GM12878 (cell line): ENCODE results near the gene PARP15. TPM values are rescaled to one million over a fixed set of nuclear protein-coding genes. Genes with fewer than 3 reads are reported as not detected.

Experiments used
- ATAC-seq: fragments of 200-7000 bp; cut with Tn5 transposase; 3 replicates; pipeline ENCODE4 v1.9.1; 2020; ENCODE audit warnings: mild to moderate bottlenecking, moderate library complexity
- BruUV-seq: library from RNA; stranded (reverse); fragments of 400-500 nt; replicated peaks from 2 replicates; lab custom pipeline; 2021; lab: Mats Ljungman, UMichigan
- CTCF ChIA-PET: fragments of 300-600 bp; sonication (Branson Sonifier 250); formaldehyde crosslinking; extraction: SDS; loops from one replicate; lab custom pipeline; 2021; ENCODE audit warnings: inconsistent platforms; lab: Yijun Ruan, JAX
- POLR2A ChIA-PET: fragments of 350-600 bp; formaldehyde crosslinking; extraction: SDS; loops from one replicate; lab custom pipeline; 2021; ENCODE audit warnings: inconsistent platforms; lab: Charles Lee
- RAD21 ChIA-PET: fragments of 300-600 bp; sonication (Branson Sonifier 250); formaldehyde crosslinking; loops from one replicate; lab custom pipeline; 2023; ENCODE audit warnings: antibody characterized with exemption; ENCODE audit not compliant: unreplicated experiment; lab: Charles Lee
- SMC1A ChIA-PET: fragments of 300-600 bp; sonication (Branson Sonifier 250); formaldehyde crosslinking; loops from one replicate; lab custom pipeline; 2023; ENCODE audit not compliant: unreplicated experiment, uncharacterized antibody; lab: Charles Lee
- DNase-seq: peaks from one replicate; pipeline ENCODE4 v3.0.0-alpha.2; 2011; ENCODE audit warnings: low read depth, low spot score
- FAIRE-seq: peaks from 3 replicates; lab custom pipeline; 2011; peaks lifted over from hg19 to GRCh38; lab: Jason Lieb, UNC
- H2AFZ ChIP-seq: 2 replicates; pipeline ENCODE4 v1.6.0; 2011; ENCODE audit warnings: low read depth, low read length, control low read depth; ENCODE audit not compliant: control insufficient read depth
- H3K27ac ChIP-seq: 2 replicates; pipeline ENCODE4 v1.5.1; 2011; ENCODE audit warnings: control low read depth; ENCODE audit not compliant: control insufficient read depth, insufficient read depth
- H3K27me3 ChIP-seq, 2 experiments: replicated peaks in 1 of 2; 2 replicates each; pipeline versions ENCODE4 v1.6.0 to v1.6.1; 2011; ENCODE audit warnings: low read length in 1 of 2; ENCODE audit not compliant: control insufficient read depth in 2 of 2, insufficient read depth in 2 of 2
- H3K36me3 ChIP-seq, 2 experiments: 2 replicates each; pipeline ENCODE4 v1.5.1; 2011; ENCODE audit warnings: low read length in 1 of 2; ENCODE audit not compliant: control insufficient read depth in 2 of 2, insufficient read depth in 2 of 2
- H3K4me1 ChIP-seq: 2 replicates; pipeline ENCODE4 v1.6.1; 2011; ENCODE audit warnings: mild to moderate bottlenecking, low read length, moderate library complexity, mixed read lengths; ENCODE audit not compliant: control insufficient read depth, insufficient read depth
- H3K4me2 ChIP-seq: 2 replicates; pipeline ENCODE4 v1.6.0; 2011; ENCODE audit warnings: control low read depth; ENCODE audit not compliant: control insufficient read depth, insufficient read depth
- H3K4me3 ChIP-seq: fragments of 200-600 bp; sonication (generic); 2 replicates; pipeline ENCODE4 v1.5.1; 2016
- H3K79me2 ChIP-seq: 2 replicates; pipeline ENCODE4 v1.6.0; 2011; ENCODE audit warnings: low read length; ENCODE audit not compliant: control insufficient read depth, insufficient read depth
- H3K9ac ChIP-seq: 2 replicates; pipeline ENCODE4 v1.8.0; 2011; ENCODE audit warnings: low read length, control low read depth, mixed read lengths; ENCODE audit not compliant: control insufficient read depth, insufficient read depth
- H3K9me3 ChIP-seq: replicated peaks from 3 replicates; pipeline ENCODE4 v1.5.1; 2011; ENCODE audit warnings: mild to moderate bottlenecking, low read length; ENCODE audit not compliant: control insufficient read depth, insufficient read depth
- H4K20me1 ChIP-seq: 2 replicates; pipeline ENCODE4 v1.6.0; 2011; ENCODE audit not compliant: control insufficient read depth, insufficient read depth
- BRCA1 ChIP-seq: IDR thresholded peaks from 2 replicates; pipeline ENCODE4 v1.6.1; 2011; ENCODE audit warnings: low read depth, low read length, improper control_type of control experiment
- CREB1 ChIP-seq: IDR thresholded peaks from 2 replicates; pipeline ENCODE4 v1.6.1; 2012; ENCODE audit warnings: low read depth, mild to moderate bottlenecking, inconsistent platforms
- IKZF2 ChIP-seq, 2 experiments: fragments of 450-650 bp; IDR thresholded peaks; 2 replicates each; pipeline ENCODE4 v1.6.1; 2017; ENCODE audit warnings: mild to moderate bottlenecking in 2 of 2, moderate library complexity in 2 of 2
- MEF2B ChIP-seq: fragments of 450-650 bp; IDR thresholded peaks from 2 replicates; pipeline ENCODE4 v1.6.1; 2018; ENCODE audit warnings: mild to moderate bottlenecking, moderate library complexity; ENCODE audit not compliant: partially characterized antibody, poor library complexity, severe bottlenecking
- NFXL1 ChIP-seq: fragments of 450-650 bp; IDR thresholded peaks from 2 replicates; pipeline ENCODE4 v1.6.1; 2017; ENCODE audit warnings: antibody characterized with exemption, mild to moderate bottlenecking, borderline replicate concordance
- PAX5 ChIP-seq: IDR thresholded peaks from 2 replicates; pipeline ENCODE4 v1.6.1; 2011; ENCODE audit warnings: low read depth, low read length, borderline replicate concordance
- POLR2A ChIP-seq: IDR thresholded peaks from 2 replicates; pipeline ENCODE4 v1.6.1; 2011; ENCODE audit warnings: low read depth, mild to moderate bottlenecking, low read length
- SPI1 ChIP-seq: IDR thresholded peaks from 2 replicates; pipeline ENCODE4 v1.6.1; 2011; ENCODE audit warnings: low read depth, mild to moderate bottlenecking, low read length, moderate library complexity, borderline replicate concordance; ENCODE audit not compliant: insufficient read depth
- SRF ChIP-seq, 2 experiments: IDR thresholded peaks; 2 replicates each; pipeline ENCODE4 v1.6.1; 2011; ENCODE audit warnings: low read depth in 2 of 2, low read length in 2 of 2, mild to moderate bottlenecking in 1 of 2, moderate library complexity in 1 of 2
- TCF7 ChIP-seq: IDR thresholded peaks from 2 replicates; pipeline ENCODE4 v1.6.1; 2014; ENCODE audit warnings: antibody characterized with exemption, borderline replicate concordance
- WGBS: methylation state at CpG from one replicate; pipeline ENCODE4 v1.1.6; 2016; ENCODE audit warnings: low lambda C conversion rate; ENCODE audit not compliant: insufficient replicate concordance, insufficient coverage; ENCODE audit errors: missing lambda C conversion rate; 5-methylcytosine and 5-hydroxymethylcytosine counted together
- in situ Hi-C: fragments of 300-500 bp; cut with MboI; formaldehyde crosslinking; loops from 9 replicates; pipeline ENCODE4 v1.14.3; 2018; ENCODE audit warnings: mixed read lengths
- intact Hi-C: fragments of 100-400 bp; cut with micrococcal nuclease; formaldehyde crosslinking; loops from one replicate; pipeline ENCODE4 v1.14.2; 2022; ENCODE audit not compliant: unreplicated experiment
- polyA plus RNA-seq, 11 experiments: library from polyadenylated mRNA; depleted of rRNA in 4 of 11; unstranded in 6 of 11; stranded (reverse) in 5 of 11; fragments of >200 nt; fragmentation: Nextera tagmentation in 4 of 11; fragmentation: Illumina TruSeq in 1 of 11; extraction: Ambion mirVana in 4 of 11; extraction: Trizol in 1 of 11; gene quantifications; 1 replicate in 1 of 11; 2 replicates in 10 of 11; pipeline versions ENCODE4 v1.2.1 to v1.2.3, GENCODE V29; 2011 to 2016; ENCODE audit warnings: inconsistent platforms in 2 of 11, missing spikeins in 2 of 11, low read depth in 1 of 11
- total RNA-seq, 4 experiments: library from RNA; depleted of rRNA in 3 of 4; stranded (reverse); fragments of >200 nt in 3 of 4; fragmentation: Illumina TruSeq in 1 of 4; extraction: Trizol in 1 of 4; gene quantifications; 2 replicates each; pipeline versions ENCODE4 v1.2.1 to v1.2.3, GENCODE V29; 2013 to 2021
- TF ChIP-seq, protein P1 (sequence below): fragments of 450-650 bp; formaldehyde crosslinking; IDR thresholded peaks from 2 replicates; pipeline ENCODE4 v1.4.0; 2020; ENCODE audit warnings: mild to moderate bottlenecking, moderate library complexity
- TF ChIP-seq, protein P2 (sequence below): fragments of 450-650 bp; IDR thresholded peaks from 2 replicates; pipeline ENCODE4 v1.6.1; 2018; ENCODE audit warnings: borderline replicate concordance, mild to moderate bottlenecking; ENCODE audit not compliant: partially characterized antibody
- TF ChIP-seq, protein P3 (sequence below): IDR thresholded peaks from 2 replicates; pipeline ENCODE4 v1.6.1; 2011; ENCODE audit warnings: mild to moderate bottlenecking, low read depth, low read length, moderate library complexity; ENCODE audit not compliant: insufficient replicate concordance
- TF ChIP-seq, protein P4 (sequence below): fragments of 450-650 bp; IDR thresholded peaks from 2 replicates; pipeline ENCODE4 v1.6.1; 2017; ENCODE audit warnings: mild to moderate bottlenecking

PARP15 gene
- total and polyA plus RNA-seq, 10 of the 15 experiments (the other 5 are each of a cell fraction or from before 2014, with no cell fraction given): 9.0 to 234 (median 36.3) TPM

DNA sequence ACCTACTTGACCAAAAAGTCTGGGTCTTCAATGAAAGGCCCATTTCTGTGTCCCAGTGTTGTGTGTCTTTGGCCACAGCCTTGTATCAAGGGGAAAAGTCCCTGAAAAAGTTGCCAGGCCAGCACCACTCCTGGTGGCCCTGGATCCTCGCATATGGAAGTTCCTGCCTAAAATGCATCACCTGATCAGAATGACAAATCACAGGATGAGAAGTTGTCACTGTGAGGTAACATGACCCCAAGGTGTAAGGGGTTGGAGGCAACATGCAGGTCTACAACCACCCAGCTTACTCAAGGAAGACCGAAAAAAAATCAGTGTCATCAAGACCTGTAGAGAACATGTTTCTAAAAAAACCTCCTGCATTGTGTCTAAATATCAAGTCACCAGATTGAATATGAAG, 25.6 kb downstream of the PARP15 start (continued):
- TF ChIP-seq, protein P1, sequence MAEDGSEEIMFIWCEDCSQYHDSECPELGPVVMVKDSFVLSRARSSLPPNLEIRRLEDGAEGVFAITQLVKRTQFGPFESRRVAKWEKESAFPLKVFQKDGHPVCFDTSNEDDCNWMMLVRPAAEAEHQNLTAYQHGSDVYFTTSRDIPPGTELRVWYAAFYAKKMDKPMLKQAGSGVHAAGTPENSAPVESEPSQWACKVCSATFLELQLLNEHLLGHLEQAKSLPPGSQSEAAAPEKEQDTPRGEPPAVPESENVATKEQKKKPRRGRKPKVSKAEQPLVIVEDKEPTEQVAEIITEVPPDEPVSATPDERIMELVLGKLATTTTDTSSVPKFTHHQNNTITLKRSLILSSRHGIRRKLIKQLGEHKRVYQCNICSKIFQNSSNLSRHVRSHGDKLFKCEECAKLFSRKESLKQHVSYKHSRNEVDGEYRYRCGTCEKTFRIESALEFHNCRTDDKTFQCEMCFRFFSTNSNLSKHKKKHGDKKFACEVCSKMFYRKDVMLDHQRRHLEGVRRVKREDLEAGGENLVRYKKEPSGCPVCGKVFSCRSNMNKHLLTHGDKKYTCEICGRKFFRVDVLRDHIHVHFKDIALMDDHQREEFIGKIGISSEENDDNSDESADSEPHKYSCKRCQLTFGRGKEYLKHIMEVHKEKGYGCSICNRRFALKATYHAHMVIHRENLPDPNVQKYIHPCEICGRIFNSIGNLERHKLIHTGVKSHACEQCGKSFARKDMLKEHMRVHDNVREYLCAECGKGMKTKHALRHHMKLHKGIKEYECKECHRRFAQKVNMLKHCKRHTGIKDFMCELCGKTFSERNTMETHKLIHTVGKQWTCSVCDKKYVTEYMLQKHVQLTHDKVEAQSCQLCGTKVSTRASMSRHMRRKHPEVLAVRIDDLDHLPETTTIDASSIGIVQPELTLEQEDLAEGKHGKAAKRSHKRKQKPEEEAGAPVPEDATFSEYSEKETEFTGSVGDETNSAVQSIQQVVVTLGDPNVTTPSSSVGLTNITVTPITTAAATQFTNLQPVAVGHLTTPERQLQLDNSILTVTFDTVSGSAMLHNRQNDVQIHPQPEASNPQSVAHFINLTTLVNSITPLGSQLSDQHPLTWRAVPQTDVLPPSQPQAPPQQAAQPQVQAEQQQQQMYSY (CRISPR knock-in tag): no peak
- TF ChIP-seq SRF (IDR thresholded peaks at IDR 0.05; ENCODE audit: low read depth in 2 of 2, low read length in 2 of 2): no peak
- no peak for TF ChIP-seq CREB1
- TF ChIP-seq BRCA1: no peak
- TF ChIP-seq, protein P2, sequence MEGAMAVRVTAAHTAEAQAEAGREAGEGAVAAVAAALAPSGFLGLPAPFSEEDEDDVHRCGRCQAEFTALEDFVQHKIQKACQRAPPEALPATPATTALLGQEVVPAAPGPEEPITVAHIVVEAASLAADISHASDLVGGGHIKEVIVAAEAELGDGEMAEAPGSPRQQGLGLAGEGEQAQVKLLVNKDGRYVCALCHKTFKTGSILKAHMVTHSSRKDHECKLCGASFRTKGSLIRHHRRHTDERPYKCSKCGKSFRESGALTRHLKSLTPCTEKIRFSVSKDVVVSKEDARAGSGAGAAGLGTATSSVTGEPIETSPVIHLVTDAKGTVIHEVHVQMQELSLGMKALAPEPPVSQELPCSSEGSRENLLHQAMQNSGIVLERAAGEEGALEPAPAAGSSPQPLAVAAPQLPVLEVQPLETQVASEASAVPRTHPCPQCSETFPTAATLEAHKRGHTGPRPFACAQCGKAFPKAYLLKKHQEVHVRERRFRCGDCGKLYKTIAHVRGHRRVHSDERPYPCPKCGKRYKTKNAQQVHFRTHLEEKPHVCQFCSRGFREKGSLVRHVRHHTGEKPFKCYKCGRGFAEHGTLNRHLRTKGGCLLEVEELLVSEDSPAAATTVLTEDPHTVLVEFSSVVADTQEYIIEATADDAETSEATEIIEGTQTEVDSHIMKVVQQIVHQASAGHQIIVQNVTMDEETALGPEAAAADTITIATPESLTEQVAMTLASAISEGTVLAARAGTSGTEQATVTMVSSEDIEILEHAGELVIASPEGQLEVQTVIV: no peak

DNA sequence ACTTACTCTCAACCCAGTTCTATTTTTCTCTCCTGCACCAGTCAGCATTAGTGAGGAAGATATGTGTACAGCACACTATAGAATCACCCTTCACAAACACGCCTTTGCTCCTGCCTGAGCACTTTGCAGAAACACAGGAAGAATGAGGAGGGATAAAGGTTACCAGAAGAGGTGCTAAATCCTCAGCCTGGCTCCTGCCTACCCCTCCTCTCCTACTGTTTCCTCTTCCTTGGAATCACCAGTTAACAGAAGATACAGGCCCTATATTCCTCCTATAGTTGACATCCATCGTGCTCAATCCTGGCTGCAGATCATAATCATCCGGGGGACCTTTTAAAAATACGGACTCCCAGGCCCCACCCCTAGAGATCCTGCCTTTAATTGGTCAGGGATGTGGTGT, 28.9 kb downstream of the PARP15 start:
- Histone ChIP-seq H3K36me3 (peaks cover 7 to 8% of the 10 kb centered on the region in 2 experiments), H3K27ac (no peak overlapping the region), H2AFZ (no peak overlapping the region), H3K9me3 (peaks cover 10% of the 10 kb centered on the region), H3K4me3 (no peak overlapping the region), H3K9ac (no peak overlapping the region), H3K27me3 (no peaks in the 10 kb centered on the region), H3K79me2 (no peaks in the 10 kb centered on the region), H4K20me1 (no peaks in the 10 kb centered on the region), H3K4me1 (peaks cover 18% of the 10 kb centered on the region), H3K4me2 (no peak overlapping the region)
- intact Hi-C loops (no loop called here), in situ Hi-C loops (no loop called here)
- POLR2A ChIA-PET: interaction anchor here (1.1 kb wide), 1 partner anchor 40 kb away, joined by 3 read pairs; no protein-coding TSS in a partner anchor
- RAD21 ChIA-PET: no interaction called here
- 72% methylated on average over 4 of the region's 4 CpGs for WGBS
- BruUV-seq: no TSS peak
- DNase-seq (no peak), ATAC-seq (no peak), FAIRE-seq (no peak)
- CTCF ChIA-PET: interaction anchor here (0.8 to 1.4 kb wide), 4 partner anchors 11 to 40 kb away, joined by 3 to 6 read pairs (median 3); no protein-coding TSS in a partner anchor
- SMC1A ChIA-PET: interaction anchor here (0.9 to 1.9 kb wide), 3 partner anchors 12 to 84 kb away, joined by 3 to 5 read pairs (median 5); no protein-coding TSS in a partner anchor
- TF ChIP-seq SPI1: no peak
- no peak for TF ChIP-seq NFXL1
- TF ChIP-seq, protein P3, sequence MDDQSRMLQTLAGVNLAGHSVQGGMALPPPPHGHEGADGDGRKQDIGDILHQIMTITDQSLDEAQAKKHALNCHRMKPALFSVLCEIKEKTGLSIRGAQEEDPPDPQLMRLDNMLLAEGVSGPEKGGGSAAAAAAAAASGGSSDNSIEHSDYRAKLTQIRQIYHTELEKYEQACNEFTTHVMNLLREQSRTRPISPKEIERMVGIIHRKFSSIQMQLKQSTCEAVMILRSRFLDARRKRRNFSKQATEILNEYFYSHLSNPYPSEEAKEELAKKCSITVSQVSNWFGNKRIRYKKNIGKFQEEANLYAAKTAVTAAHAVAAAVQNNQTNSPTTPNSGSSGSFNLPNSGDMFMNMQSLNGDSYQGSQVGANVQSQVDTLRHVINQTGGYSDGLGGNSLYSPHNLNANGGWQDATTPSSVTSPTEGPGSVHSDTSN: no peak
- TF ChIP-seq, protein P4, sequence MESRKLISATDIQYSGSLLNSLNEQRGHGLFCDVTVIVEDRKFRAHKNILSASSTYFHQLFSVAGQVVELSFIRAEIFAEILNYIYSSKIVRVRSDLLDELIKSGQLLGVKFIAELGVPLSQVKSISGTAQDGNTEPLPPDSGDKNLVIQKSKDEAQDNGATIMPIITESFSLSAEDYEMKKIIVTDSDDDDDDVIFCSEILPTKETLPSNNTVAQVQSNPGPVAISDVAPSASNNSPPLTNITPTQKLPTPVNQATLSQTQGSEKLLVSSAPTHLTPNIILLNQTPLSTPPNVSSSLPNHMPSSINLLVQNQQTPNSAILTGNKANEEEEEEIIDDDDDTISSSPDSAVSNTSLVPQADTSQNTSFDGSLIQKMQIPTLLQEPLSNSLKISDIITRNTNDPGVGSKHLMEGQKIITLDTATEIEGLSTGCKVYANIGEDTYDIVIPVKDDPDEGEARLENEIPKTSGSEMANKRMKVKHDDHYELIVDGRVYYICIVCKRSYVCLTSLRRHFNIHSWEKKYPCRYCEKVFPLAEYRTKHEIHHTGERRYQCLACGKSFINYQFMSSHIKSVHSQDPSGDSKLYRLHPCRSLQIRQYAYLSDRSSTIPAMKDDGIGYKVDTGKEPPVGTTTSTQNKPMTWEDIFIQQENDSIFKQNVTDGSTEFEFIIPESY: no peak
- no peak for TF ChIP-seq PAX5
- no peak for TF ChIP-seq MEF2B
- no peak for TF ChIP-seq TCF7
- no peak for TF ChIP-seq POLR2A
- TF ChIP-seq IKZF2 (IDR thresholded peaks at IDR 0.05): no peak
